ENCODE data around the gene MAN1B1. TPM values are rescaled to one million over a fixed set of nuclear protein-coding genes. Genes with fewer than 3 reads are reported as not detected.
"Not testable (repeated sequence)": the region's sequence is repeated elsewhere in the genome, so short reads cannot be mapped to it uniquely, and the experiment has no call there.

MAN1B1 gene
- total and polyA plus RNA-seq, 5 donors from 2014 or later = 42.1 to 71.3 (median 46.8) TPM

DNA sequence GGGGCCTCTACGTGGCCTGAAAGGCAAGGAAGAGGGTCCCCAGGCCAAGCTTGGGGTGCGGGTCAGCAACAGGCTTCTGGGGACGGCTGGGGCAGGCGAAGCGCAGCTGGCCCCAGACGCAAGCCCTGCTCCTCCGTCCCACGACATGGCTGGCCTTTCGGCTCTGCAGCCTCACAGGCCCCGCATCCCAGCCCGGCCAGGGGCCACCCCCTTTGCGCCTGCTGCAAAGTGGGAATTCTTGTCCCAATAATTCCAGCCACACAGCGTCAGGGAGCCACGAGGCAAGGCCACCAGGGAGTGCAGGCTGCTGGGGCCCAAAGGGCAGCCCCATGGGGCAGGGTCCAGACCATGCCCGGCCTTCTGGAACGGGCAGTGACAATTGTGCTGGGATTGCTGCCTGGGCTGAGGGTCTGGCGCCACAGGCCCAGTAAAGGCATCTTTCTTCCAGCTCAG, 31.8 kb upstream of the MAN1B1 start:
- no peaks in the 10 kb centered on the region for H3K36me3 Mint-ChIP-seq
- H3K4me3 Mint-ChIP-seq = no peak overlapping the region
- H3K27me3 Mint-ChIP-seq = peaks cover 27% of the 10 kb centered on the region
- no peaks in the 10 kb centered on the region for H3K36me3 ChIP-seq (ENCODE audit: control insufficient read depth, insufficient read depth, low read length)
- peaks cover 18% of the 10 kb centered on the region for H3K4me1 ChIP-seq (ENCODE audit: control insufficient read depth, insufficient read depth, low read length, poor library complexity, severe bottlenecking)
- no peak overlapping the region for H3K4me3 ChIP-seq (ENCODE audit: low read depth, low read length)
- H3K27ac Mint-ChIP-seq = peak overlapping the region in 1 of 3 donors; percentile 32
- no peaks in the 10 kb centered on the region for H3K9me3 Mint-ChIP-seq
- no peaks in the 10 kb centered on the region for H3K9me3 ChIP-seq (ENCODE audit: control insufficient read depth in 2 of 2, low read length in 2 of 2)
- H3K27me3 ChIP-seq (ENCODE audit: control insufficient read depth, insufficient read depth, low read length) = peaks cover 3% of the 10 kb centered on the region
- DNase-seq = no peak
- no peak overlapping the region for H3K27ac ChIP-seq (ENCODE audit: insufficient read depth, low read length, poor library complexity, severe bottlenecking)
- peaks cover 0 to 4% (median 0%) of the 10 kb centered on the region in 4 donors for H3K4me1 Mint-ChIP-seq
- no peak for ATAC-seq (ENCODE audit: low read depth in 2 of 2)

DNA sequence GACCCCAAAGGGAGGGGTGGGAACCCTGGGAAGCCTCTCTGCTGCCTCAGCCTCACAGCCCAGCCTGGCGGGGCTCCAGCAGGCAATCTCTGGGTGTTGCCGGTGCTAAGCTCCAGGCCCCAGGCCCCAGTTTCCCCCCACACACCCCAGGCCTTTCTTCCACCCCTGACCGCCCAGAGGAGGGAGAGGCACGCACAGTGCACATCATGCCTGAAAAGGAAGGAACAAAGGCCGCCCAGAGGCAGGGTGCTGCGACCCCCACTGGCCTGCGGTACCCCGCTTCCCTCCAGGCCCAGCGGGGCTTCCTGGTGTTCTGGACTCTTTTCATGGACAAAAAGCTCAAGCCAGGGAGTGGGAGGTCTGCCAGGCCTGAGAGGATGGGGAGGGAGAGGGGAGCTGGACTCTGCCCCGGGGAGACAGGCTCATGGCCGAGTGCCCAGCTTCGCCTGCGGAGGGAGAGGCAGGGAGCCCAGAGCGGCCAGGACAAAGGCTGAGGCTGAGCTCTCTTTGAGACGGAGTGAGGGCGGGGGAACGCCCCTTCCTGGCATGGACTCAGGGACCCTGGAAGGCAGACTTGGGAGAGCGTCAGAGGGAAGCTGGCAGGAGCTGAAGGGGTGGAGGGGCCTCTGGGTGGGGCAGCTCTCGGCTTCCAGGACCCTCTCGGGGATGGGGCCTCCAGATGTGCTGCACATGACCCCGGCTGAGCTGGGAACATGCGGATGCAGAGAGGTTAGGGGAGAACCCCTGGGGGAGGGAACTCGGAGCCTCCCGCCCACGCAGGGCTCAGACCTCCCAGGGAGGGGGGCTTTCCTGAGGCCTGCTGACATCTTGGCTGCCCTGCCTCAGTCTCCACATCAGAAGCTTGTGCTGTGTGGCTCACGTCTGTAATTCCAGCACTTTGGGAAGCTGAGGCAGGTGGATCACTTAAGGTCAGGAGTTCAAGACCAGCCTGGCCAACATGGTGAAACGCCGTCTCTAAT, 31.1 kb upstream of the MAN1B1 start:
- Histone ChIP-seq H3K9me3 (ENCODE audit: control insufficient read depth in 2 of 2, low read length in 2 of 2) (no peaks in the 10 kb centered on the region), H3K4me1 (ENCODE audit: control insufficient read depth, insufficient read depth, low read length, poor library complexity, severe bottlenecking) (peaks cover 18% of the 10 kb centered on the region), H3K4me3 (ENCODE audit: low read depth, low read length) (no peak overlapping the region), H3K27ac (ENCODE audit: insufficient read depth, low read length, poor library complexity, severe bottlenecking) (no peak overlapping the region), H3K27me3 (ENCODE audit: control insufficient read depth, insufficient read depth, low read length) (peaks cover 3% of the 10 kb centered on the region), H3K36me3 (ENCODE audit: control insufficient read depth, insufficient read depth, low read length) (no peaks in the 10 kb centered on the region)
- no peaks in the 10 kb centered on the region for H3K9me3 Mint-ChIP-seq
- H3K27ac Mint-ChIP-seq = no peak overlapping the region
- H3K27me3 Mint-ChIP-seq = peaks cover 23% of the 10 kb centered on the region
- ATAC-seq (ENCODE audit: low read depth in 2 of 2) = no peak
- no peaks in the 10 kb centered on the region for H3K36me3 Mint-ChIP-seq
- DNase-seq = no peak
- H3K4me1 Mint-ChIP-seq = peaks cover 0 to 4% (median 0%) of the 10 kb centered on the region in 4 donors
- H3K4me3 Mint-ChIP-seq = peak overlapping the region in 1 of 4 donors; percentile 15

GRCh38 chr9:137056739-137057415, 29.9 kb upstream of the MAN1B1 start:
- Histone ChIP-seq H3K4me1 (ENCODE audit: control insufficient read depth, insufficient read depth, low read length, poor library complexity, severe bottlenecking) (peaks cover 18% of the 10 kb centered on the region), H3K9me3 (ENCODE audit: control insufficient read depth in 2 of 2, low read length in 2 of 2) (no peaks in the 10 kb centered on the region), H3K36me3 (ENCODE audit: control insufficient read depth, insufficient read depth, low read length) (no peaks in the 10 kb centered on the region), H3K27ac (ENCODE audit: insufficient read depth, low read length, poor library complexity, severe bottlenecking) (no peak overlapping the region), H3K4me3 (ENCODE audit: low read depth, low read length) (no peak overlapping the region), H3K27me3 (ENCODE audit: control insufficient read depth, insufficient read depth, low read length) (peaks cover 3% of the 10 kb centered on the region)
- Mint-ChIP-seq H3K4me3 (no peak overlapping the region), H3K27me3 (peaks cover 14% of the 10 kb centered on the region), H3K36me3 (no peaks in the 10 kb centered on the region), H3K27ac (no peak overlapping the region), H3K9me3 (no peaks in the 10 kb centered on the region), H3K4me1 (peaks cover 0 to 4% (median 0%) of the 10 kb centered on the region in 4 donors)
- DNase-seq (no peak), ATAC-seq (ENCODE audit: low read depth in 2 of 2) (no peak)

- Histone ChIP-seq H3K9me3 (ENCODE audit: control insufficient read depth in 2 of 2, low read length in 2 of 2) (no peaks in the 10 kb centered on the region), H3K4me3 (ENCODE audit: low read depth, low read length) (no peak overlapping the region), H3K4me1 (ENCODE audit: control insufficient read depth, insufficient read depth, low read length, poor library complexity, severe bottlenecking) (peaks cover 18% of the 10 kb centered on the region), H3K27me3 (ENCODE audit: control insufficient read depth, insufficient read depth, low read length) (peaks cover 1% of the 10 kb centered on the region), H3K27ac (ENCODE audit: insufficient read depth, low read length, poor library complexity, severe bottlenecking) (no peak overlapping the region), H3K36me3 (ENCODE audit: control insufficient read depth, insufficient read depth, low read length) (no peaks in the 10 kb centered on the region)
- Mint-ChIP-seq H3K36me3 (no peaks in the 10 kb centered on the region), H3K4me1 (peaks cover 0 to 4% (median 0%) of the 10 kb centered on the region in 4 donors), H3K27me3 (peaks cover 13% of the 10 kb centered on the region), H3K4me3 (peak overlapping the region in 1 of 4 donors; percentile 29), H3K9me3 (no peaks in the 10 kb centered on the region), H3K27ac (no peak overlapping the region)
- ATAC-seq (ENCODE audit: low read depth in 2 of 2) (no peak), DNase-seq (no peak)
These were observed 29.2 kb upstream of the MAN1B1 start for GRCh38 chr9:137057545-137057944.

DNA sequence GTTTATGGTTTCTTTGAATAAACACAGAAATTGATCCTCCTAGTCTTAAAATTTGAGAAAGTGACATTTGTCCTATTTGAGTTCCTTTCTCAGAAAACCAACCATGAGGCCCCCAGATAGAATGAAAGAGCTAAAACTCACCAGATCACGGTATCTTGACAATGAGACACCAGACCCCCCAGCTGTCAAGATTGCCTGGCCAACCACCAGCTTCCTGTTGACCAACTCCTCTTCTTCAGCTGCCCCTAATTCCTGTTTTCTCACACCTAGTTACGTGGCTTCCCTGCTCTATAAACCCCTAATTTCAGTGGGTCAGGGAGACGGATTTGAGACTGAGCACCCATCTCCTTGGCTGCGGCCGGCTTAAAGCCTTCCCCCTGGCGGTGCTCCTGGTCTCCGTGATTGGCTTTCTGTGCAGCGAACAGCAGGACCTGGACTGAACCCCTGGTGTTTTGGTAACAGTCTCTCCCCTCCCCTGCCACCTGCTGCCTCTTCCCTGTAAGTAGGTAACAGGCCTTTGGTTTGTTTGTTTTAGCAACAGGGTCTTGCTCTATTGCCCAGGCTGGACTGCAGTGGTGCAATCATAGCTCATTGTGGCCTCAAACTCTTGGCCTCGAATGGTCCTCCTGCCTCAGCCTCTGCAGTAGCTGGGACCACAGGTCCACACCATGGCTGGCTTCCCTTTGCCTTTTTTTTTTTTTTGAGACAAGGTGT, 28.1 kb upstream of the MAN1B1 start:
- ATAC-seq (ENCODE audit: low read depth in 2 of 2) (no peak), DNase-seq (no peak)
- Histone ChIP-seq H3K4me1 (ENCODE audit: control insufficient read depth, insufficient read depth, low read length, poor library complexity, severe bottlenecking) (peaks cover 7% of the 10 kb centered on the region), H3K9me3 (ENCODE audit: control insufficient read depth in 2 of 2, low read length in 2 of 2) (no peaks in the 10 kb centered on the region), H3K4me3 (ENCODE audit: low read depth, low read length) (no peak overlapping the region), H3K36me3 (ENCODE audit: control insufficient read depth, insufficient read depth, low read length) (no peaks in the 10 kb centered on the region), H3K27ac (ENCODE audit: insufficient read depth, low read length, poor library complexity, severe bottlenecking) (no peak overlapping the region), H3K27me3 (ENCODE audit: control insufficient read depth, insufficient read depth, low read length) (no peaks in the 10 kb centered on the region)
- H3K9me3 Mint-ChIP-seq = no peaks in the 10 kb centered on the region
- peaks cover 13% of the 10 kb centered on the region for H3K27me3 Mint-ChIP-seq
- no peaks in the 10 kb centered on the region for H3K4me1 Mint-ChIP-seq
- no peak overlapping the region for H3K4me3 Mint-ChIP-seq
- H3K36me3 Mint-ChIP-seq = no peaks in the 10 kb centered on the region
- no peak overlapping the region for H3K27ac Mint-ChIP-seq

GRCh38 chr9:137062384-137062783, 24.4 kb upstream of the MAN1B1 start:
- no peaks in the 10 kb centered on the region for H3K9me3 Mint-ChIP-seq
- Histone ChIP-seq H3K4me3 (ENCODE audit: low read depth, low read length) (no peak overlapping the region), H3K27ac (ENCODE audit: insufficient read depth, low read length, poor library complexity, severe bottlenecking) (no peak overlapping the region), H3K4me1 (ENCODE audit: control insufficient read depth, insufficient read depth, low read length, poor library complexity, severe bottlenecking) (peaks cover 1% of the 10 kb centered on the region), H3K9me3 (ENCODE audit: control insufficient read depth in 2 of 2, low read length in 2 of 2) (no peaks in the 10 kb centered on the region), H3K36me3 (ENCODE audit: control insufficient read depth, insufficient read depth, low read length) (no peaks in the 10 kb centered on the region), H3K27me3 (ENCODE audit: control insufficient read depth, insufficient read depth, low read length) (no peaks in the 10 kb centered on the region)
- peaks cover 0 to 3% (median 1%) of the 10 kb centered on the region in 4 donors for H3K4me1 Mint-ChIP-seq
- peaks cover 5% of the 10 kb centered on the region for H3K27me3 Mint-ChIP-seq
- no peak for DNase-seq
- H3K27ac Mint-ChIP-seq = no peak overlapping the region
- H3K36me3 Mint-ChIP-seq = no peaks in the 10 kb centered on the region
- ATAC-seq (ENCODE audit: low read depth in 2 of 2) = no peak
- H3K4me3 Mint-ChIP-seq = no peak overlapping the region

GRCh38 chr9:137062798-137063197, 24.0 kb upstream of the MAN1B1 start:
- H3K27me3 ChIP-seq (ENCODE audit: control insufficient read depth, insufficient read depth, low read length); H3K4me3 Mint-ChIP-seq; H3K27me3 Mint-ChIP-seq; H3K27ac ChIP-seq (ENCODE audit: insufficient read depth, low read length, poor library complexity, severe bottlenecking); H3K36me3 ChIP-seq (ENCODE audit: control insufficient read depth, insufficient read depth, low read length); H3K4me1 Mint-ChIP-seq; H3K9me3 Mint-ChIP-seq; DNase-seq; H3K4me1 ChIP-seq (ENCODE audit: control insufficient read depth, insufficient read depth, low read length, poor library complexity, severe bottlenecking); H3K36me3 Mint-ChIP-seq; ATAC-seq (ENCODE audit: low read depth in 2 of 2); H3K4me3 ChIP-seq (ENCODE audit: low read depth, low read length); H3K27ac Mint-ChIP-seq; H3K9me3 ChIP-seq (ENCODE audit: control insufficient read depth in 2 of 2, low read length in 2 of 2): not testable (repeated sequence)
